Lower lobe of right lung (tissue), 2 donors: ENCODE measurements around the gene CCDC13. TPM values are rescaled to one million over a fixed set of nuclear protein-coding genes. Genes with fewer than 3 reads are reported as not detected.

Experiments used
- ATAC-seq, 2 donors: fragments of 200-7000 bp; cut with Tn5 transposase; one replicate each; pipeline ENCODE4 v1.9.1; 2020 to 2022; ENCODE audit warnings: mild to moderate bottlenecking in 2 of 2, moderate library complexity in 2 of 2
- DNase-seq: peaks from one replicate; pipeline ENCODE4 v3.0.0-alpha.2; 2020
- H3K27ac ChIP-seq: fragments of 200-600 bp; one replicate; pipeline ENCODE4 v1.8.0; 2022
- H3K27me3 ChIP-seq: fragments of 200-600 bp; one replicate; pipeline ENCODE4 v1.8.0; 2022; ENCODE audit warnings: low read depth
- H3K36me3 ChIP-seq: fragments of 200-600 bp; one replicate; pipeline ENCODE4 v1.8.0; 2022; ENCODE audit warnings: mild to moderate bottlenecking
- H3K4me1 ChIP-seq: fragments of 200-600 bp; one replicate; pipeline ENCODE4 v1.8.0; 2022
- H3K4me3 ChIP-seq: fragments of 200-600 bp; one replicate; pipeline ENCODE4 v1.8.0; 2022; ENCODE audit warnings: mild to moderate bottlenecking
- H3K9me3 ChIP-seq: fragments of 200-600 bp; one replicate; pipeline ENCODE4 v1.8.0; 2022
- intact Hi-C: fragments of 100-400 bp; cut with DNase I; formaldehyde crosslinking; loops from one replicate; pipeline ENCODE4 v1.11.0; 2022
- total RNA-seq: library from RNA; stranded (reverse); fragmentation: NEBNext Ultra II Directional; extraction: Animal tissue kit (Norgen Biotek cat#: 25700); gene quantifications from one replicate; pipeline ENCODE4 v1.2.1, GENCODE V29; 2021
- TF ChIP-seq, protein P1 (sequence below): fragments of 200-600 bp; IDR thresholded peaks from one replicate; pipeline ENCODE4 v1.8.0; 2022; ENCODE audit warnings: antibody characterized with exemption, mild to moderate bottlenecking
- donor health status: DM: no; HTN: yes; CAD: no; lungs with severe emphysema.

CCDC13 gene
- total RNA-seq, 1 donor from 2014 or later = 2.5 TPM

- Histone ChIP-seq H3K27me3 (no peaks in the 10 kb centered on the region), H3K4me1 (peaks cover 16% of the 10 kb centered on the region), H3K9me3 (no peaks in the 10 kb centered on the region), H3K36me3 (no peaks in the 10 kb centered on the region), H3K27ac (no peak overlapping the region), H3K4me3 (no peak overlapping the region)
- TF ChIP-seq, protein P1, sequence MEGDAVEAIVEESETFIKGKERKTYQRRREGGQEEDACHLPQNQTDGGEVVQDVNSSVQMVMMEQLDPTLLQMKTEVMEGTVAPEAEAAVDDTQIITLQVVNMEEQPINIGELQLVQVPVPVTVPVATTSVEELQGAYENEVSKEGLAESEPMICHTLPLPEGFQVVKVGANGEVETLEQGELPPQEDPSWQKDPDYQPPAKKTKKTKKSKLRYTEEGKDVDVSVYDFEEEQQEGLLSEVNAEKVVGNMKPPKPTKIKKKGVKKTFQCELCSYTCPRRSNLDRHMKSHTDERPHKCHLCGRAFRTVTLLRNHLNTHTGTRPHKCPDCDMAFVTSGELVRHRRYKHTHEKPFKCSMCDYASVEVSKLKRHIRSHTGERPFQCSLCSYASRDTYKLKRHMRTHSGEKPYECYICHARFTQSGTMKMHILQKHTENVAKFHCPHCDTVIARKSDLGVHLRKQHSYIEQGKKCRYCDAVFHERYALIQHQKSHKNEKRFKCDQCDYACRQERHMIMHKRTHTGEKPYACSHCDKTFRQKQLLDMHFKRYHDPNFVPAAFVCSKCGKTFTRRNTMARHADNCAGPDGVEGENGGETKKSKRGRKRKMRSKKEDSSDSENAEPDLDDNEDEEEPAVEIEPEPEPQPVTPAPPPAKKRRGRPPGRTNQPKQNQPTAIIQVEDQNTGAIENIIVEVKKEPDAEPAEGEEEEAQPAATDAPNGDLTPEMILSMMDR = no peak
- no peak for ATAC-seq
- DNase-seq = no peak
- intact Hi-C loops = no loop called here
Measured at GRCh38 chr3:42742259-42742658, 30.8 kb downstream of the CCDC13 start.

GRCh38 chr3:42741796-42742195, 31.3 kb downstream of the CCDC13 start:
- ATAC-seq = no peak
- Histone ChIP-seq H3K36me3 (no peaks in the 10 kb centered on the region), H3K4me1 (peaks cover 11% of the 10 kb centered on the region), H3K4me3 (no peak overlapping the region), H3K9me3 (no peaks in the 10 kb centered on the region), H3K27me3 (no peaks in the 10 kb centered on the region), H3K27ac (no peak overlapping the region)
- TF ChIP-seq, protein P1 = no peak
- no peak for DNase-seq
- intact Hi-C loops = no loop called here

GRCh38 chr3:42739401-42740158, 33.5 kb downstream of the CCDC13 start:
- no peaks in the 10 kb centered on the region for H3K27me3 ChIP-seq

DNA sequence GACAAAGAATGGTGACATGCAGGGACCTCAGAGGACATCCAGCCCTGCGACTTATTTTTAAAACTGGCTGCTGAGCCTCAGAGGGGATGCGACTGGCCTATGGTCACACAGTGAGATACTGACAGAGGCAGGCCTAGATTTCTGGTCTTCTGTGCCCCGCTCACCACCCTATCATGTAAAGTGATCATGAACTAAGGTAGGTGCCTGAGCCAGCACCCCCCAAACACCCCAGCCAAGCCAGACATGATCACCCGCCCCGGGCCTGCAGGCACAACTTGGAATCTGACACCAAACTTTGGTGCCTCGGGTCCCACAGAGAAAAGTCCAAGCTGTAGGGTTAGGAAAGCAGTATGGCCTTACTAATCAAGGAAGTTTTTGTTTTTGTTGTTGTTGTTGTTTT, 36.5 kb downstream of the CCDC13 start:
- Histone ChIP-seq H3K4me1 (no peaks in the 10 kb centered on the region), H3K27me3 (no peaks in the 10 kb centered on the region), H3K9me3 (no peaks in the 10 kb centered on the region), H3K4me3 (no peak overlapping the region), H3K36me3 (no peaks in the 10 kb centered on the region), H3K27ac (no peak overlapping the region)
- no peak for DNase-seq
- no peak for ATAC-seq
- intact Hi-C loops = no loop called here
- TF ChIP-seq, protein P1 = no peak

More at GRCh38 chr3:42739401-42740158, 33.5 kb downstream of the CCDC13 start:
- TF ChIP-seq, protein P1 = no peak
- no peak for DNase-seq
- ATAC-seq = peak in 1 of 2 donors; percentile 12
- intact Hi-C loops = no loop called here
- Histone ChIP-seq H3K4me3 (no peak overlapping the region), H3K4me1 (no peaks in the 10 kb centered on the region), H3K9me3 (no peaks in the 10 kb centered on the region), H3K36me3 (no peaks in the 10 kb centered on the region), H3K27ac (no peak overlapping the region)

GRCh38 chr3:42736081-42736480, 37.0 kb downstream of the CCDC13 start:
- TF ChIP-seq, protein P1 = no peak
- Histone ChIP-seq H3K36me3 (no peaks in the 10 kb centered on the region), H3K9me3 (no peaks in the 10 kb centered on the region), H3K27ac (no peak overlapping the region), H3K4me1 (no peaks in the 10 kb centered on the region), H3K27me3 (no peaks in the 10 kb centered on the region), H3K4me3 (no peak overlapping the region)
- intact Hi-C loops = no loop called here
- DNase-seq (no peak), ATAC-seq (no peak)
